ENCODE results near the gene RSRC1.

Gene RSRC1

GRCh38 chr3:158384019-158384418 lies 274.1 kb downstream of the RSRC1 start:
- Histone ChIP-seq H3K9me3 (ENCODE audit: low read length) (no peaks in the 10 kb centered on the region), H3F3A (ENCODE audit: insufficient read depth, low read length) (no peaks in the 10 kb centered on the region), H3K4me1 (ENCODE audit: insufficient read depth, low read length, severe bottlenecking) (peaks cover 8% of the 10 kb centered on the region), H3K9me2 (ENCODE audit: low read depth, low read length) (no peaks in the 10 kb centered on the region), H3K4me3 (ENCODE audit: low read depth, low read length, poor library complexity, severe bottlenecking) (no peak overlapping the region), H3K27me3 (ENCODE audit: insufficient read depth, low read length) (no peaks in the 10 kb centered on the region), H4K20me1 (ENCODE audit: insufficient read depth, low read length) (no peaks in the 10 kb centered on the region), H3K36me3 (ENCODE audit: insufficient read depth, low read length) (no peaks in the 10 kb centered on the region), H2AFZ (ENCODE audit: low read length) (no peak overlapping the region), H3K4me2 (ENCODE audit: low read length) (no peak overlapping the region), H3K9ac (ENCODE audit: low read length) (no peak overlapping the region), H3K79me2 (ENCODE audit: insufficient read depth, low read length) (no peaks in the 10 kb centered on the region), H3K27ac (ENCODE audit: low read depth, low read length, poor library complexity, severe bottlenecking) (no peak overlapping the region)
- no peak for TF ChIP-seq CTCF (IDR thresholded peaks at IDR 0.05; ENCODE audit: low read length)
- TF ChIP-seq EZH2 (IDR thresholded peaks at IDR 0.05; ENCODE audit: borderline replicate concordance, low read length): no peak

GRCh38 chr3:158395421-158395820 lies 285.5 kb downstream of the RSRC1 start:
- Histone ChIP-seq H3K9me2 (ENCODE audit: low read depth, low read length) (no peaks in the 10 kb centered on the region), H3K4me1 (ENCODE audit: insufficient read depth, low read length, severe bottlenecking) (no peaks in the 10 kb centered on the region), H3F3A (ENCODE audit: insufficient read depth, low read length) (no peaks in the 10 kb centered on the region), H3K4me2 (ENCODE audit: low read length) (no peak overlapping the region), H3K27me3 (ENCODE audit: insufficient read depth, low read length) (no peaks in the 10 kb centered on the region), H2AFZ (ENCODE audit: low read length) (no peak overlapping the region), H3K27ac (ENCODE audit: low read depth, low read length, poor library complexity, severe bottlenecking) (no peak overlapping the region), H3K36me3 (ENCODE audit: insufficient read depth, low read length) (no peaks in the 10 kb centered on the region), H3K9me3 (ENCODE audit: low read length) (peaks cover 16% of the 10 kb centered on the region; the same call in 1 of the 2 replicates), H3K79me2 (ENCODE audit: insufficient read depth, low read length) (no peaks in the 10 kb centered on the region), H3K4me3 (ENCODE audit: low read depth, low read length, poor library complexity, severe bottlenecking) (no peak overlapping the region), H4K20me1 (ENCODE audit: insufficient read depth, low read length) (no peaks in the 10 kb centered on the region), H3K9ac (ENCODE audit: low read length) (no peak overlapping the region)
- no peak for TF ChIP-seq CTCF (IDR thresholded peaks at IDR 0.05; ENCODE audit: low read length)
- no peak for TF ChIP-seq EZH2 (IDR thresholded peaks at IDR 0.05; ENCODE audit: borderline replicate concordance, low read length)

GRCh38 chr3:158402590-158402989 lies 292.7 kb downstream of the RSRC1 start:
- Histone ChIP-seq H3K27me3 (ENCODE audit: insufficient read depth, low read length) (no peaks in the 10 kb centered on the region), H3K9me2 (ENCODE audit: low read depth, low read length) (no peaks in the 10 kb centered on the region), H3F3A (ENCODE audit: insufficient read depth, low read length) (no peaks in the 10 kb centered on the region), H3K79me2 (ENCODE audit: insufficient read depth, low read length) (no peaks in the 10 kb centered on the region), H2AFZ (ENCODE audit: low read length) (no peak overlapping the region), H3K4me1 (ENCODE audit: insufficient read depth, low read length, severe bottlenecking) (peaks cover 11% of the 10 kb centered on the region), H3K9me3 (ENCODE audit: low read length) (no peaks in the 10 kb centered on the region), H3K9ac (ENCODE audit: low read length) (no peak overlapping the region), H4K20me1 (ENCODE audit: insufficient read depth, low read length) (no peaks in the 10 kb centered on the region), H3K36me3 (ENCODE audit: insufficient read depth, low read length) (no peaks in the 10 kb centered on the region), H3K27ac (ENCODE audit: low read depth, low read length, poor library complexity, severe bottlenecking) (no peak overlapping the region), H3K4me3 (ENCODE audit: low read depth, low read length, poor library complexity, severe bottlenecking) (no peak overlapping the region), H3K4me2 (ENCODE audit: low read length) (no peak overlapping the region)
- TF ChIP-seq EZH2 (IDR thresholded peaks at IDR 0.05; ENCODE audit: borderline replicate concordance, low read length) (no peak), CTCF (IDR thresholded peaks at IDR 0.05; ENCODE audit: low read length) (no peak)
